ENCODE measurements around the gene ETV5.

DNA sequence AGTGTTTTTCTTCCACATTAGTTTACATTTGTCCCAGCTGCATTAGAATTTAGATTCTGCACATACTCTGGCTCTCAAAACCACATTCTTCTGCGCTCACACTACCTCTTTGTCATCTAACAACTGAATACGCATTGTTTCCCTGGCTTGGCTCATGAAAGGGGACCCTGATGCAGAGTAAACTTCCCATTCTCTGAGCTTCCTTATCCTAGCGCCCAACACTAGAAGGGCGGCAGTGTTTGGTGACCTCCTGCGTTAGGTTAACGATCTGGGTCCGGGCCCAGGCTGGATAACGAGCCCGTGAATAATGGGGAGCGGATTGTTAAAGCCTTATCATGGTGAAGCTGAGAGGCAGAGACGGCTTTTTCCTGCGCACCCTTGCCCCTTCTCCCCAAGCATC is 63.9 kb downstream of the ETV5 start:
- TF ChIP-seq, protein P1, sequence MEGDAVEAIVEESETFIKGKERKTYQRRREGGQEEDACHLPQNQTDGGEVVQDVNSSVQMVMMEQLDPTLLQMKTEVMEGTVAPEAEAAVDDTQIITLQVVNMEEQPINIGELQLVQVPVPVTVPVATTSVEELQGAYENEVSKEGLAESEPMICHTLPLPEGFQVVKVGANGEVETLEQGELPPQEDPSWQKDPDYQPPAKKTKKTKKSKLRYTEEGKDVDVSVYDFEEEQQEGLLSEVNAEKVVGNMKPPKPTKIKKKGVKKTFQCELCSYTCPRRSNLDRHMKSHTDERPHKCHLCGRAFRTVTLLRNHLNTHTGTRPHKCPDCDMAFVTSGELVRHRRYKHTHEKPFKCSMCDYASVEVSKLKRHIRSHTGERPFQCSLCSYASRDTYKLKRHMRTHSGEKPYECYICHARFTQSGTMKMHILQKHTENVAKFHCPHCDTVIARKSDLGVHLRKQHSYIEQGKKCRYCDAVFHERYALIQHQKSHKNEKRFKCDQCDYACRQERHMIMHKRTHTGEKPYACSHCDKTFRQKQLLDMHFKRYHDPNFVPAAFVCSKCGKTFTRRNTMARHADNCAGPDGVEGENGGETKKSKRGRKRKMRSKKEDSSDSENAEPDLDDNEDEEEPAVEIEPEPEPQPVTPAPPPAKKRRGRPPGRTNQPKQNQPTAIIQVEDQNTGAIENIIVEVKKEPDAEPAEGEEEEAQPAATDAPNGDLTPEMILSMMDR (IDR thresholded peaks at IDR 0.05), result no peak
- TF ChIP-seq POLR2A (IDR thresholded peaks at IDR 0.05), result no peak

Data from uterus (tissue), 2 donors.